GM19397 (cell line): Measurements from ENCODE around the gene FZD2.

Experiments
- ATAC-seq: cut with Tn5 transposase; IDR thresholded peaks from one replicate; pipeline ENCODE4 v1.9.1; 2021; ENCODE audit warnings: mild to moderate bottlenecking, moderate library complexity; ENCODE audit not compliant: unreplicated experiment

FZD2 gene

GRCh38 chr17:44604768-44605485 is 47.6 kb downstream of the FZD2 start:
- no peak for ATAC-seq

GRCh38 chr17:44606658-44607057 is 49.4 kb downstream of the FZD2 start:
- no peak for ATAC-seq

- no peak for ATAC-seq
These were observed 50.8 kb downstream of the FZD2 start for GRCh38 chr17:44607836-44608690.

GRCh38 chr17:44608727-44609435 is 51.6 kb downstream of the FZD2 start:
- no peak for ATAC-seq

- ATAC-seq = no peak
These were observed 53.0 kb downstream of the FZD2 start for GRCh38 chr17:44610331-44610730.
